Tibial nerve (tissue), 4 donors: ENCODE results near the gene KRIT1.

Source experiments
- EP300 ChIP-seq, 2 donors: sonication (generic); formaldehyde crosslinking; IDR thresholded peaks; one replicate each; pipeline ENCODE4 v1.6.1; 2017; ENCODE audit warnings: antibody characterized with exemption in 2 of 2, mild to moderate bottlenecking in 1 of 2
- POLR2A ChIP-seq, 2 donors: fragments of 450-650 bp; IDR thresholded peaks; one replicate each; pipeline ENCODE4 v1.6.1; 2017; ENCODE audit warnings: antibody characterized with exemption in 2 of 2, mild to moderate bottlenecking in 2 of 2, moderate library complexity in 2 of 2
- TF ChIP-seq, protein P1 (sequence below), 5 experiments: fragments of 200-600 bp in 3 of 5; fragments of 450-650 bp in 2 of 5; sonication (generic) in 3 of 5; IDR thresholded peaks; one replicate each; pipeline ENCODE4 v1.5.1; 2016 to 2019; ENCODE audit warnings: antibody characterized with exemption in 5 of 5, mild to moderate bottlenecking in 3 of 5, moderate library complexity in 2 of 5

- TF ChIP-seq, protein P1, sequence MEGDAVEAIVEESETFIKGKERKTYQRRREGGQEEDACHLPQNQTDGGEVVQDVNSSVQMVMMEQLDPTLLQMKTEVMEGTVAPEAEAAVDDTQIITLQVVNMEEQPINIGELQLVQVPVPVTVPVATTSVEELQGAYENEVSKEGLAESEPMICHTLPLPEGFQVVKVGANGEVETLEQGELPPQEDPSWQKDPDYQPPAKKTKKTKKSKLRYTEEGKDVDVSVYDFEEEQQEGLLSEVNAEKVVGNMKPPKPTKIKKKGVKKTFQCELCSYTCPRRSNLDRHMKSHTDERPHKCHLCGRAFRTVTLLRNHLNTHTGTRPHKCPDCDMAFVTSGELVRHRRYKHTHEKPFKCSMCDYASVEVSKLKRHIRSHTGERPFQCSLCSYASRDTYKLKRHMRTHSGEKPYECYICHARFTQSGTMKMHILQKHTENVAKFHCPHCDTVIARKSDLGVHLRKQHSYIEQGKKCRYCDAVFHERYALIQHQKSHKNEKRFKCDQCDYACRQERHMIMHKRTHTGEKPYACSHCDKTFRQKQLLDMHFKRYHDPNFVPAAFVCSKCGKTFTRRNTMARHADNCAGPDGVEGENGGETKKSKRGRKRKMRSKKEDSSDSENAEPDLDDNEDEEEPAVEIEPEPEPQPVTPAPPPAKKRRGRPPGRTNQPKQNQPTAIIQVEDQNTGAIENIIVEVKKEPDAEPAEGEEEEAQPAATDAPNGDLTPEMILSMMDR (IDR thresholded peaks at IDR 0.05) = no peak
- TF ChIP-seq POLR2A (IDR thresholded peaks at IDR 0.05) (no peak), EP300 (IDR thresholded peaks at IDR 0.05) (no peak)
Measured at GRCh38 chr7:92282930-92283329, 37.2 kb upstream of the KRIT1 start.
